D721Med (cell line): ENCODE data around the gene OR4C11.

ENCODE experiments used
- DNase-seq: peaks from one replicate; pipeline ENCODE4 v3.0.0; 2011; ENCODE audit warnings: low spot score; ENCODE audit not compliant: insufficient read length
- FAIRE-seq: peaks from 2 replicates; lab custom pipeline; 2011; peaks lifted over from hg19 to GRCh38; lab: Jason Lieb, UNC
- CTCF ChIP-seq: IDR thresholded peaks from 2 replicates; pipeline ENCODE4 v1.5.1; 2012; ENCODE audit warnings: mild to moderate bottlenecking, control low read depth; ENCODE audit not compliant: insufficient read depth; ENCODE audit errors: missing control alignments

OR4C11 gene

GRCh38 chr11:55571828-55572227 is 35.6 kb downstream of the OR4C11 start, which contains the start of gene OR4C16:
Gene OR4C16, plus strand, starts transcription at chr11:55572128. Its CDS starts 0 bp downstream, at chr11:55572128.
- no peak for TF ChIP-seq CTCF
- FAIRE-seq = no peak
- no peak for DNase-seq

- FAIRE-seq (no peak), DNase-seq (no peak)
- TF ChIP-seq CTCF = no peak
Observed at GRCh38 chr11:55554169-55554568, 53.3 kb downstream of the OR4C11 start, which contains the start of gene OR4C15. Gene OR4C15, plus strand, starts transcription at chr11:55554469. Its CDS starts 0 bp downstream, at chr11:55554469.
